ENCODE data around the gene PPP1R26.

DNA sequence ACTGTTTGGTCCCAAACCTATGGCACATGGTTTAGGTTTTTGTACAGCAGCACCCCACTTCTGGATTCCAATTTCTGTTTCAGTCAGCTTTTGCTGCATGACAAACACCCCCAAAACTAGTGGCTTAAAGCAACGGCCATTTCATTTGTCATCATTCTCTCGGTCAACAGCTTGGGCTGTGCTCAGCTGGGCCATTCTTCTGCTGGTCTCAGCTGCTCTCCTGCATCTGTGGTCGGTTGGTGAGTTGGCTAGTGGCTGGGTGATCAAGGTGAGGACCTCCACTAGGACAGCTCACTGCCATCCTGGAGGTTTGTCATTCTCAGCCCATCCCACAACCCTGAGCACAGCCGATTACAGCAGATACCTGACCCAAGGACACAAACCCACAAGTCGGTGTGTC, 24.8 kb upstream of the PPP1R26 start:
- no peak for TF ChIP-seq CTCF (IDR thresholded peaks at IDR 0.05; ENCODE audit: borderline replicate concordance, extremely low read depth, low read length, poor library complexity, severe bottlenecking)
- no peak for TF ChIP-seq EZH2 (IDR thresholded peaks at IDR 0.05; ENCODE audit: borderline replicate concordance, low read depth, low read length, severe bottlenecking)
